Adrenal gland (tissue), 12 donors: Measurements from ENCODE around the gene SRC. TPM values are rescaled to one million over a fixed set of nuclear protein-coding genes. Genes with fewer than 3 reads are reported as not detected.

Experiments used
- DNase-seq, 7 donors: peaks; one replicate each; pipeline ENCODE4 v3.0.0-alpha.2; 2019 to 2020
- H3K27ac ChIP-seq, 5 donors: fragments of 200-600 bp; sonication (generic) in 4 of 5; 1 replicate in 3 of 5; 2 replicates in 2 of 5; pipeline versions ENCODE4 v1.5.1 to v1.8.0; 2016 to 2020; ENCODE audit warnings: mild to moderate bottlenecking in 1 of 5
- H3K27me3 ChIP-seq: fragments of 200-600 bp; 2 replicates; pipeline ENCODE4 v1.8.0; 2021
- H3K36me3 ChIP-seq, 2 donors: fragments of 200-600 bp; replicated peaks in 1 of 2; 1 replicate in 1 of 2; 2 replicates in 1 of 2; pipeline versions ENCODE4 v1.5.1 to v1.8.0; 2018 to 2022
- H3K4me1 ChIP-seq, 2 donors: fragments of 200-600 bp; replicated peaks in 1 of 2; 1 replicate in 1 of 2; 2 replicates in 1 of 2; pipeline versions ENCODE4 v1.5.1 to v1.8.0; 2018 to 2021
- H3K4me3 ChIP-seq, 4 donors: fragments of 200-600 bp; sonication (generic) in 3 of 4; one replicate each; pipeline ENCODE4 v1.5.1; 2016 to 2018
- H3K9me3 ChIP-seq, 3 donors: fragments of 200-600 bp; sonication (generic) in 1 of 3; replicated peaks in 1 of 3; 1 replicate in 2 of 3; 2 replicates in 1 of 3; pipeline versions ENCODE4 v1.5.1 to v1.8.0; 2016 to 2021
- POLR2A ChIP-seq, 2 donors: fragments of 450-650 bp; IDR thresholded peaks; one replicate each; pipeline ENCODE4 v1.6.1; 2017; ENCODE audit warnings: antibody characterized with exemption in 2 of 2, mild to moderate bottlenecking in 2 of 2, moderate library complexity in 1 of 2
- WGBS, 4 donors: extraction: QIAGEN DNeasy Blood & Tissue Kit in 2 of 4; methylation state at CpG; one replicate each; pipeline versions ENCODE4 v1.1.5 to v1.1.7; 2013 to 2017; 5-methylcytosine and 5-hydroxymethylcytosine counted together
- intact Hi-C, 2 donors: fragments of 100-400 bp; cut with DNase I; formaldehyde crosslinking; loops; one replicate each; pipeline versions ENCODE4 v1.14.1 to v1.15.0; 2022 to 2023
- polyA plus RNA-seq, 3 donors: library from polyadenylated mRNA; stranded (reverse); fragments of 200-250 nt in 2 of 3; fragments of 350-450 nt in 1 of 3; fragmentation: Illumina TruSeq in 1 of 3; extraction: RNeasy Lipid Tissue Mini Kit (QIAGEN cat#74804) in 1 of 3; gene quantifications; one replicate each; pipeline ENCODE4 v1.2.3, GENCODE V29; 2013 to 2014
- total RNA-seq, 9 donors: library from RNA; depleted of rRNA in 4 of 9; stranded (reverse); fragments of >200 nt in 4 of 9; fragments of 120-200 nt in 1 of 9; fragmentation: NEBNext Ultra II Directional in 1 of 9; extraction: Animal tissue kit (Norgen Biotek cat#: 25700) in 1 of 9; gene quantifications; one replicate each; pipeline versions ENCODE4 v1.1.0 to v1.2.4, GENCODE V29; 2013 to 2023
- TF ChIP-seq, protein P1 (sequence below), 6 experiments: fragments of 450-650 bp in 4 of 6; fragments of 200-600 bp in 2 of 6; sonication (generic) in 1 of 6; IDR thresholded peaks; 1 replicate in 5 of 6; 2 replicates in 1 of 6; pipeline versions ENCODE4 v1.5.1 to v1.8.0; 2016 to 2021; ENCODE audit warnings: antibody characterized with exemption in 6 of 6, mild to moderate bottlenecking in 2 of 6, moderate library complexity in 1 of 6
- donor health status: healthy with polysubstance abuse.
- donor health status: Bipolar disorder and iron deficiency.
- donor health status: DM: yes; HTN: yes; CAD: no.
- donor health status: DM: no; HTN: no; CAD: no.
- donor health status: DM: no; HTN: no; CAD: no.
- donor health status: DM: yes; HTN: yes; CAD: no.

The SRC gene
- total and polyA plus RNA-seq, 12 donors, result 10.6 to 83.0 (median 52.7) TPM

DNA sequence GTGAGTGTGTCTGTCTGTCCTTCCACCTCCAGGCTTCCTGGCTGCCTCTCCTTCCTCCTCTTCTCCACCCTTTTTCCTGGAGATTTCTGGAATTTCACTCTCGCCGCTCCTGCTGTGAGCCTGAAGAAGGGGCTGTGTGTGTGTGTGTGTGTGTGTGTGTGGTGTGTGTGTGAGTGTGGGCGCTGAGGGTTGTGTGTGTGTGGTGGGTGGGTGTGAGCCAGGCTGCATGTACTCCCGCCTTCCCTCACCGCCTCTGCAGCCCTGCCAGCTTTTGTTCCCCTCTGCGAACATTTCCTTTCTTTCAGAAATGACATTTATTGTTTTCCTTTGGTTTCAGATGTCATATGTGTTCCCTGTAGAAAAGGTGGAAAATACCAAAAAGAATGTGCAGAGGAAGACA lies 76.0 kb downstream of the SRC start:
- intact Hi-C loops, result no loop called here
- Histone ChIP-seq H3K4me3 (no peak overlapping the region), H3K9me3 (no peaks in the 10 kb centered on the region), H3K27me3 (no peaks in the 10 kb centered on the region), H3K4me1 (no peaks in the 10 kb centered on the region), H3K36me3 (no peaks in the 10 kb centered on the region), H3K27ac (no peak overlapping the region)
- TF ChIP-seq, protein P1, sequence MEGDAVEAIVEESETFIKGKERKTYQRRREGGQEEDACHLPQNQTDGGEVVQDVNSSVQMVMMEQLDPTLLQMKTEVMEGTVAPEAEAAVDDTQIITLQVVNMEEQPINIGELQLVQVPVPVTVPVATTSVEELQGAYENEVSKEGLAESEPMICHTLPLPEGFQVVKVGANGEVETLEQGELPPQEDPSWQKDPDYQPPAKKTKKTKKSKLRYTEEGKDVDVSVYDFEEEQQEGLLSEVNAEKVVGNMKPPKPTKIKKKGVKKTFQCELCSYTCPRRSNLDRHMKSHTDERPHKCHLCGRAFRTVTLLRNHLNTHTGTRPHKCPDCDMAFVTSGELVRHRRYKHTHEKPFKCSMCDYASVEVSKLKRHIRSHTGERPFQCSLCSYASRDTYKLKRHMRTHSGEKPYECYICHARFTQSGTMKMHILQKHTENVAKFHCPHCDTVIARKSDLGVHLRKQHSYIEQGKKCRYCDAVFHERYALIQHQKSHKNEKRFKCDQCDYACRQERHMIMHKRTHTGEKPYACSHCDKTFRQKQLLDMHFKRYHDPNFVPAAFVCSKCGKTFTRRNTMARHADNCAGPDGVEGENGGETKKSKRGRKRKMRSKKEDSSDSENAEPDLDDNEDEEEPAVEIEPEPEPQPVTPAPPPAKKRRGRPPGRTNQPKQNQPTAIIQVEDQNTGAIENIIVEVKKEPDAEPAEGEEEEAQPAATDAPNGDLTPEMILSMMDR (IDR thresholded peaks at IDR 0.05), result no peak
- TF ChIP-seq POLR2A (IDR thresholded peaks at IDR 0.05), result no peak
- WGBS, 4 donors, result 31 to 50% (median 43%) methylated on average over 6 of the region's 6 CpGs
- DNase-seq, result no peak

DNA sequence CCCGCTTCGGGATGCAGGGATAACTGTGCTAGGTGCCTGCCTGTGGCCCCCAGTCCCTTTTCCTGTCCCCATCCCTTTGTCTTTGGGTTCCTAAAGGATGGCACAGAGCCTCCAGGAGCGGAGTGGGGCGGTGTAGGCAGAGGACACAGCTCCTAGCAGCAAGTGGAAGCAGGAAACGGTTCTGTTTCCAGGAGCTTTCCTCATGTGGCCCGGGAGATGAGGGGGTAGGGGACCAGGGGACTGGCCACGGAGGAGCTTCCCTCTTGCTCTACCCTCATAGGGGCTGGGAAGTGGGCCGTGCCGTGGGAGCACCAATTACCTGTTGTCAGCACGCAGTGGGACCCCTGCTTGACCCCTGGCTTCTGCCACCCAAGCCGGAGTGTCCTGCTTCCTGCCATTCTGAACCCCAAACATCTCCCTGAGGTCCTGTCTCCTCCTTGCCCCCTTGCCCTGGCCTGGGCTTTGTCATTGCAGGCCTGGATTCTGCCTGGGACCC lies 76.9 kb downstream of the SRC start:
- no peak overlapping the region for H3K27ac ChIP-seq
- no peak overlapping the region for H3K4me3 ChIP-seq
- intact Hi-C loops, result no loop called here
- 55 to 75% (median 65%) methylated on average over 7 to 11 of the region's 11 CpGs for WGBS, 4 donors
- H3K9me3 ChIP-seq, result no peaks in the 10 kb centered on the region
- no peak for DNase-seq
- TF ChIP-seq, protein P1 (IDR thresholded peaks at IDR 0.05), result no peak
- TF ChIP-seq POLR2A (IDR thresholded peaks at IDR 0.05), result no peak
- no peaks in the 10 kb centered on the region for H3K4me1 ChIP-seq
- H3K36me3 ChIP-seq, result no peaks in the 10 kb centered on the region
- H3K27me3 ChIP-seq, result no peaks in the 10 kb centered on the region

DNA sequence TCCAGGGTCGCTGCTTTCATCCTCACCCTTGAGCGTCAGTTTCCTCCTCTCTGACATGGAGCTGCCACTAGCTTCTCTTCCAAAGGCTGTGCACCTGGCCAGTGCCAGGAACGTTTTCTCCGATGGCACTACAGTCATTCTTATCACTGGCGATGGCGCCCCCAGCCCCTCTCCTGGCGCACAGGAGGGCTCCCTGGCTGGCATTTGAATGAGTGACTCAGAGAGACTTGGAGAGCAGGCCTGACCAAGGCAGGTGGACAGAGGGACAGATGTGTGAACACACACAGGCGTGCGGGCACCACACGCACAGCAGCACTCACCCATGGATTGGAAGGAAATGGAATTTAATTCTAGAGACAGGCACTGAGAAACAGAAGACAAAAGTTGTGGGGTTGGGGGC lies 77.6 kb downstream of the SRC start:
- H3K4me1 ChIP-seq, result no peaks in the 10 kb centered on the region
- intact Hi-C loops, result no loop called here
- no peaks in the 10 kb centered on the region for H3K9me3 ChIP-seq
- no peak overlapping the region for H3K27ac ChIP-seq
- DNase-seq, result no peak
- H3K27me3 ChIP-seq, result no peaks in the 10 kb centered on the region
- no peak overlapping the region for H3K4me3 ChIP-seq
- WGBS, 4 donors, result 70 to 84% (median 82%) methylated on average over 9 to 10 of the region's 10 CpGs
- TF ChIP-seq, protein P1 (IDR thresholded peaks at IDR 0.05), result no peak
- no peak for TF ChIP-seq POLR2A (IDR thresholded peaks at IDR 0.05)
- H3K36me3 ChIP-seq, result no peaks in the 10 kb centered on the region

- no peak for TF ChIP-seq POLR2A (IDR thresholded peaks at IDR 0.05)
- TF ChIP-seq, protein P1 (IDR thresholded peaks at IDR 0.05), result no peak
- no peak for DNase-seq
- H3K27ac ChIP-seq, result no peak overlapping the region
- no peaks in the 10 kb centered on the region for H3K4me1 ChIP-seq
- H3K9me3 ChIP-seq, result no peaks in the 10 kb centered on the region
- 68 to 86% (median 77%) methylated on average over 3 of the region's 3 CpGs for WGBS, 4 donors
- H3K27me3 ChIP-seq, result no peaks in the 10 kb centered on the region
- intact Hi-C loops, result no loop called here
- no peaks in the 10 kb centered on the region for H3K36me3 ChIP-seq
- H3K4me3 ChIP-seq, result no peak overlapping the region
Measured at GRCh38 chr20:37424062-37424851, 78.3 kb downstream of the SRC start.
